ENCODE data around the gene CPE.

The CPE gene

DNA sequence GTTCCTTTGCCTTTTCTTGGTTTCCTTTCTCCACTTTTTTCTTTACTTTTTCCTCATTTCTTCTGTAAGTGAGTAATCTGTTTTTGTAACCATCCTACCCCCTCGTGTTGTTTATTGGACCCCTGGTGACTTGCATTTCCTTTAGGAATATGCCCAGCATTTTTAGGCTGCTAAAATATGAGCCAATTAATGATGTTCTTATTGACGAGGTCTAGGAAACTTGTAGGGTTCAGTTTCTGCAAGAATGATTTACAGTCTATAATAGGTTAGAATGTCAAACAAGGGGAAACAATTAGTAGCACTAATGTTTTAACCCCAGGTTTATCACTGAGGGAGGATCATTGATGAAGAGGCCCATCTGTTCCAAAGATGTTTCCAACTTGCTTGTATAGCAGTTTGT is 79.0 kb downstream of the CPE start:
- no peak for TF ChIP-seq ZC3H10 (CRISPR knock-in tag; IDR thresholded peaks at IDR 0.05)
- no peak for ATAC-seq

GRCh38 chr4:165458471-165458870 is 79.7 kb downstream of the CPE start:
- TF ChIP-seq PPARA (CRISPR knock-in tag; IDR thresholded peaks at IDR 0.05; ENCODE audit: borderline replicate concordance) (no peak), TOX (CRISPR knock-in tag; IDR thresholded peaks at IDR 0.05; ENCODE audit: borderline replicate concordance) (no peak)
- TF ChIP-seq, protein P1, sequence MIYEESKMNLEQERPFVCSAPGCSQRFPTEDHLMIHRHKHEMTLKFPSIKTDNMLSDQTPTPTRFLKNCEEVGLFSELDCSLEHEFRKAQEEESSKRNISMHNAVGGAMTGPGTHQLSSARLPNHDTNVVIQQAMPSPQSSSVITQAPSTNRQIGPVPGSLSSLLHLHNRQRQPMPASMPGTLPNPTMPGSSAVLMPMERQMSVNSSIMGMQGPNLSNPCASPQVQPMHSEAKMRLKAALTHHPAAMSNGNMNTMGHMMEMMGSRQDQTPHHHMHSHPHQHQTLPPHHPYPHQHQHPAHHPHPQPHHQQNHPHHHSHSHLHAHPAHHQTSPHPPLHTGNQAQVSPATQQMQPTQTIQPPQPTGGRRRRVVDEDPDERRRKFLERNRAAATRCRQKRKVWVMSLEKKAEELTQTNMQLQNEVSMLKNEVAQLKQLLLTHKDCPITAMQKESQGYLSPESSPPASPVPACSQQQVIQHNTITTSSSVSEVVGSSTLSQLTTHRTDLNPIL (CRISPR knock-in tag; IDR thresholded peaks at IDR 0.05; ENCODE audit: low read depth), result no peak
- no peak for ATAC-seq

DNA sequence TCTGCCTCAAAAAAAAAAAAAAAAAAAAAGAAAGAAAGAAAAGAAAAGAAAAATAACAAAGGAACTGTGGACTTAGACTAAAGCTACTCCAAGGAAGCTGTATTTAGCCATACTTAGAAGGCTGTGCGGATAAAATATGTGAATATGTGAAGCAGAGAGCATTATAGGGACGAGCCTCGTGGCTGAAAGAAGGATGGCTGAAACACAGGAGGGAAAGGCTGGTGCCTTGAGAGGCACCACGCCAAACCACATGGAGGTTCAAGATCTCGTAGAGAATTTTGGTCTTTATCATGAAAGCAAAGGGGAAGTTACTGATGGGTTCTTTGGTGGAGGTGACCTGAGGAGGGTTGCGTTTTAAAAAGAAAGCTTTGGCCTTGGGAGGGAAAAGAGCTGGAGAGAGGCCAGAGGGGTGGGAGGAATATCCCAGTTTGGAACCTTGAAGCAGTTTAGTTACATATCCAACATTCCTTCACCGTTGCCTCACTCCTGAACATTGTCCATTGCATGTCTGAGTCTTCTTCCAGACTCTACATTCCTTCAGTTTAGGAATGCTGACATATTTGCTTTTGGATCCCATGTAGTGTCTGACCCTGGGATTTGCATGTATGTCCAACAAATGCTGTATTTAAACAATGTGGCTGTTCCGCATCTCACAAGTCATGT is 82.5 kb downstream of the CPE start:
- TF ChIP-seq GLIS3 (CRISPR knock-in tag; IDR thresholded peaks at IDR 0.05) (no peak), ISL1 (CRISPR knock-in tag; IDR thresholded peaks at IDR 0.05) (no peak), TCF4 (CRISPR knock-in tag; IDR thresholded peaks at IDR 0.05; ENCODE audit: borderline replicate concordance) (no peak), CSDC2 (CRISPR knock-in tag; IDR thresholded peaks at IDR 0.05) (no peak), PPARA (CRISPR knock-in tag; IDR thresholded peaks at IDR 0.05; ENCODE audit: borderline replicate concordance) (no peak), ZFP30 (CRISPR knock-in tag; IDR thresholded peaks at IDR 0.05) (no peak), RARB (CRISPR knock-in tag; IDR thresholded peaks at IDR 0.05) (no peak), ESRRG (CRISPR knock-in tag; IDR thresholded peaks at IDR 0.05) (no peak), SNAI2 (CRISPR knock-in tag; IDR thresholded peaks at IDR 0.05) (no peak), ZC3H10 (CRISPR knock-in tag; IDR thresholded peaks at IDR 0.05) (no peak), ZFP3 (CRISPR knock-in tag; IDR thresholded peaks at IDR 0.05) (no peak), BACH2 (CRISPR knock-in tag; IDR thresholded peaks at IDR 0.05; ENCODE audit: borderline replicate concordance) (no peak), OSR1 (CRISPR knock-in tag; IDR thresholded peaks at IDR 0.05) (no peak), TSHZ2 (CRISPR knock-in tag; IDR thresholded peaks at IDR 0.05) (no peak), PATZ1 (CRISPR knock-in tag; IDR thresholded peaks at IDR 0.05; ENCODE audit: borderline replicate concordance) (no peak), ARNTL (CRISPR knock-in tag; IDR thresholded peaks at IDR 0.05; ENCODE audit: borderline replicate concordance, low read depth) (no peak), POU6F1 (CRISPR knock-in tag; IDR thresholded peaks at IDR 0.05; ENCODE audit: borderline replicate concordance, low read depth) (no peak), ZNF8 (CRISPR knock-in tag; IDR thresholded peaks at IDR 0.05) (no peak)
- TF ChIP-seq, protein P2, sequence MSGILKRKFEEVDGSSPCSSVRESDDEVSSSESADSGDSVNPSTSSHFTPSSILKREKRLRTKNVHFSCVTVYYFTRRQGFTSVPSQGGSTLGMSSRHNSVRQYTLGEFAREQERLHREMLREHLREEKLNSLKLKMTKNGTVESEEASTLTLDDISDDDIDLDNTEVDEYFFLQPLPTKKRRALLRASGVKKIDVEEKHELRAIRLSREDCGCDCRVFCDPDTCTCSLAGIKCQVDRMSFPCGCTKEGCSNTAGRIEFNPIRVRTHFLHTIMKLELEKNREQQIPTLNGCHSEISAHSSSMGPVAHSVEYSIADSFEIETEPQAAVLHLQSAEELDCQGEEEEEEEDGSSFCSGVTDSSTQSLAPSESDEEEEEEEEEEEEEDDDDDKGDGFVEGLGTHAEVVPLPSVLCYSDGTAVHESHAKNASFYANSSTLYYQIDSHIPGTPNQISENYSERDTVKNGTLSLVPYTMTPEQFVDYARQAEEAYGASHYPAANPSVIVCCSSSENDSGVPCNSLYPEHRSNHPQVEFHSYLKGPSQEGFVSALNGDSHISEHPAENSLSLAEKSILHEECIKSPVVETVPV (CRISPR knock-in tag; IDR thresholded peaks at IDR 0.05), result no peak
- ATAC-seq, result peak; percentile 90

Data from SK-N-SH treated with all-trans-retinoic acid at 6 μM for 48 hours (cell line).